K562 (cell line): ENCODE results near the gene FSCN2. TPM values are rescaled to one million over a fixed set of nuclear protein-coding genes. Genes with fewer than 3 reads are reported as not detected.

Experiments used
- ARHGAP35 ChIP-seq: fragments of 450-650 bp; IDR thresholded peaks from 2 replicates; pipeline ENCODE4 v1.6.1; 2018; ENCODE audit not compliant: partially characterized antibody
- ARID4B ChIP-seq: sonication (generic); formaldehyde crosslinking; IDR thresholded peaks from 2 replicates; pipeline ENCODE4 v1.8.0; 2022; ENCODE audit warnings: mild to moderate bottlenecking, missing genetic modification reagents
- E2F3 ChIP-seq: fragments of 250-450 bp; sonication (Bioruptor Pico); IDR thresholded peaks from 2 replicates; pipeline ENCODE4 v1.4.0; 2020; ENCODE audit warnings: mild to moderate bottlenecking
- MYNN ChIP-seq, 2 experiments: sonication (generic); formaldehyde crosslinking in 1 of 2; IDR thresholded peaks; 2 replicates each; pipeline versions ENCODE4 v1.5.0 to v1.6.1; 2016 to 2020; ENCODE audit warnings: antibody characterized with exemption in 1 of 2, missing genetic modification reagents in 1 of 2
- REST ChIP-seq, 2 experiments: fragments of 450-650 bp; formaldehyde crosslinking in 1 of 2; IDR thresholded peaks; 2 replicates each; pipeline versions ENCODE4 v1.4.0 to v1.6.1; 2014 to 2020; ENCODE audit warnings: mild to moderate bottlenecking in 2 of 2, borderline replicate concordance in 1 of 2, low read depth in 1 of 2
- SMARCA5 ChIP-seq: fragments of 450-650 bp; IDR thresholded peaks from 2 replicates; pipeline ENCODE4 v1.6.1; 2016
- SUPT5H ChIP-seq: fragments of 450-650 bp; IDR thresholded peaks from 2 replicates; pipeline ENCODE4 v1.6.1; 2016
- polyA plus RNA-seq, 8 experiments: library from polyadenylated mRNA; depleted of rRNA in 4 of 8; stranded (reverse) in 5 of 8; unstranded in 3 of 8; fragments of >200 nt; fragmentation: Nextera tagmentation in 2 of 8; fragmentation: Illumina TruSeq in 1 of 8; extraction: Ambion mirVana in 2 of 8; extraction: Trizol in 1 of 8; gene quantifications; 2 replicates each; pipeline versions ENCODE4 v1.2.1 to v1.2.3, GENCODE V29; 2011 to 2014; ENCODE audit warnings: inconsistent platforms in 1 of 8, missing spikeins in 1 of 8
- total RNA-seq, 7 experiments: library from RNA; depleted of rRNA in 6 of 7; stranded (reverse); fragments of >200 nt in 6 of 7; fragmentation: Illumina TruSeq in 2 of 7; extraction: Trizol in 2 of 7; gene quantifications; 2 replicates each; pipeline versions ENCODE4 v1.2.1 to v1.2.3, GENCODE V29; 2011 to 2021; ENCODE audit warnings: low replicate concordance in 1 of 7

The FSCN2 gene
- total and polyA plus RNA-seq, 9 of the 15 experiments (the other 6 are each of a cell fraction or from before 2014, with no cell fraction given) = 0.08 TPM; not detected in 8

DNA sequence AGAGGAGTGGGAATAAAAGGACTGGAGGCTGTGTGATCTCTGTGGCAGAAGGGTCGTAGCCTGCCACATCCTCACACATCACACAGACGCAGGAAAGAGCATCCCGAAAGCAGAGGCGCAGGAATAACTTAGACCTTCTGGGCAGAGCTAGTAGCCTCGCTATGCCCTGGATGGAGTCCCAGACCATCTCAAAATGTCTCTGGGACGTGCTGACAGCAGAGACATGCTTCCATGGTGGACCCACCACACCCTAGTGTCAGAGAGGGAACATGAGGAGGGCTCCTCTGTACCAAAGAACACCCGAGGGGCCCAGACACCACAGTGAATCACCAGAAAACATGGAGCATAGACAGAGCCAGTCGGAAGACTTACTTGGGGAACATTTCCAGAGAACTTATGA, 53.6 kb downstream of the FSCN2 start (continued):
- TF ChIP-seq ARID4B (CRISPR knock-in tag) (no peak), REST (IDR thresholded peaks at IDR 0.05; ENCODE audit: borderline replicate concordance) (no peak), REST (CRISPR knock-in tag; IDR thresholded peaks at IDR 0.05; ENCODE audit: low read depth) (no peak), E2F3 (CRISPR knock-in tag) (no peak), ARHGAP35 (no peak), MYNN (IDR thresholded peaks at IDR 0.05) (no peak), MYNN (CRISPR knock-in tag; IDR thresholded peaks at IDR 0.05) (no peak), SMARCA5 (no peak), SUPT5H (no peak)
